ENCODE data around the gene TSPAN31.
A peak's percentile ranks its signal among the peaks of the same experiment; 100 is the strongest.
"Not testable (repeated sequence)": the region's sequence is repeated elsewhere in the genome, so short reads cannot be mapped to it uniquely, and the experiment has no call there.

The TSPAN31 gene

DNA sequence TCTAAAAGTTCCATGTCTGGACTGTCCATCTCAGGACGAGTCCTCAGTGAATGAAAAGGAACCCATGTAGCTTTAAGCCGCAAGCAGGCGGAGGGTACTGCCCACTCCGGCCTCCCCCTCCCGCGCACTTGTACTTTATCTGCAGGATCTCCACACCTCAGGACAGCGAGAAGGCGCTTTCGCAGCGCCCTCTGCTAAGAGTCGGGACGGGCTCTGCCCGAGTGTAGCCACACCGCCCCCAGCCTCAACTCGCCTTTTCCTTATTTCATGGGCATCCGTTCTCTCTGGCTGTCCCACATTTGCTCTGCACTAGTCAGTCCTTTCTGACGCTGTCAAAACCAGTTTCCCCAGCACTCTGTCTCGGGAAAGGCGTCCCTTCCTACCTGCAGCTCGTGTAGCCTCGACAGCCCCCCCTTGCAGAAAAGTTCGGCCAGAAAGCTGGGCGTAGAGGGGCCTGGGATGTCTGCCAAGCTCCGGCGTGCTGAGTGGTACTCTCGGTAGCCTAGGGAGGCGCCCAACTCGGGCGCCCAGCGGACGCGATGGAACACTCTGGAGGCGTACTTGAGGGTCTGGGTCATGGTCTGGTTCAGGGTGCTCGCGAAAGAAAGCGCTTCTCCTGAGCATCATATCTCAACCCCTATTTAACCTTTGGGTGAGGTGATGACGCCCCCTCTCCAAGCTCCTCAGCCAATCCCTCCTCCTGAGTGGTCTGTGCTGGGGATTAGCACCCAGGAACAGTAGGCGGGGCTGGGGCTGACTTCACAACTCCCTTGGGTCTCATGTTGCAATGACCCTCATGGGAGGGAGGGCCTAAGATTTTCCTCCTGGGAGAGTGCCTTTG lies 21.8 kb downstream of the TSPAN31 start, which contains the start of gene CYP27B1:
TSS of gene CYP27B1 (minus strand) at position 615 of the 841 bp plus-strand sequence. CDS start at position 578, 37 bp downstream.
- DNase-seq (ENCODE audit: low read depth), result no peak

DNA sequence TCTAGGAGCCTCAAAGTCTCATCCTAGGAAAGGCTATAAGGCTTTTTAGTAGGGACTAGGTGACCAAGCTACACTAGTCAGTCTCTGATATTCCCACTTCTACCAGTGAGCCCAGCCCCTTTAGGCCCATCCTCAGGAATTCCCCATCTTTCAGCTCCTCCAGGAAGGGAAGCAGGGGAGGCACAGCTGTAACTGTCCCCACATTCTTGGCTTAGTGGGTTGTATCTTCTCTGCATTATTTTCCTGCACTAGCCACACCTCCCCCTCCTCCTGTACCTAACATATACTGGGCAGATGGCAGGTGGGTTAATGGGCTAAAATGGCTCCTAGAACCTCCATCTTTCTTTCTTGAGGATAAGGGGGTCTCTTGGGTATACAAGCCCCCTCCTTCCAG lies 22.5 kb downstream of the TSPAN31 start:
- DNase-seq (ENCODE audit: low read depth), result no peak

DNA sequence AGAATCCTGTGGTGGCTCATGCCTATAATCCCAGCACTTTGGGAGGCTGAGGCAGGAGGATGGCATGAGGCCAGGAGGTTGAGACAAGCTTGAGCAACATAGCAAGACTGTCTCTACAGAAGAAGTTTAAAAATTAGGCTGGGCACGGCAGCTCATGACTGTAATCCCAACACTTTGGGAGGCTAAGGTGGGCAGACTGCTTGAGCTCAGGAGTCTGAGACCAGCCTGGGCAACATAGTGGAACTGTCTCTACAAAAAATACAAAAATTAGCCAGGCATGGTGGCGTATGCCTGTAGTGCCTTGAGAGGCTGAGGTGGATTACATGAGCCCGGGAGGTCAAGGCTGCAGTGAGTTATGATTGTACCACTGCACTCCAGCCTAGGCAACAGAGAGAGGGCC lies 23.0 kb downstream of the TSPAN31 start:
- DNase-seq (ENCODE audit: low read depth), result no peak

DNA sequence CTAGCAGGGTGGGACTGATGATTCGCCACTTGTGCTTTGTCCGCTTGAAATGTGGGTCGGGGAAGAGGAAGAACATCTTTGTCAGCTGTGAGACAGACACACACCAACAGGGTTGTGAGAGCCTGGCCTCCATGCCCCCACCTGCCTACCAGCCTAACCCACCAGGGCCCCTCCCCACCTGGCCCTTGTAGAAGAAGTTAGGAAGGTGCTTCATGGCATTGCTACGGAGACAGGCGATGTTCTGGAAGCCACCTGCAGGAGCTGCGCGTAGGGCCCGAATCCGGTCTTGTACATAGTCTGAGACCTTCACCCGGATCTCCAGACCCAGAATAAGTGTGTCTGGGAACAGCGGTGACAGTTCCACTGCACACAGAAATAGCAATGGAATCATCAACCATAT lies 24.8 kb downstream of the TSPAN31 start:
- DNase-seq (ENCODE audit: low read depth), result no peak

DNA sequence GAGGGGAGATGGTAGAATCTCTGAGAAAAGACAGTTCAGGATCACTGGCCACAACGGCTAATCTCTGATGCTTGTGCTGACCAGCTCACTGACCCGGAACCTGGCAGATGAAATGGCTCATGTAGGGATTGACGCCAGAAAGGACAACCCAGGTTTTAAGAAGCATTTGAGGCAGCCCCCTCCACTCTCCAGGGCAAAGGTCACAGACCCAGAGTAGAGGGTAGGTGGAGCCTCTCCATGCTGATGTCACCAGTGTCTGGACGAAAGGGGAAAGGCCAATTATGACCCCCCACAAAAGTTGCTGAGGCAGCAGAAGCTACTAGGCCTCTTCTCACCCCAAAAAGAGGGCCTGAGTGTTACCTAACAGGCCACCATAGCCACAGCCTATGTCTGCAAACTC lies 25.9 kb downstream of the TSPAN31 start:
- no peak for DNase-seq (ENCODE audit: low read depth)

DNA sequence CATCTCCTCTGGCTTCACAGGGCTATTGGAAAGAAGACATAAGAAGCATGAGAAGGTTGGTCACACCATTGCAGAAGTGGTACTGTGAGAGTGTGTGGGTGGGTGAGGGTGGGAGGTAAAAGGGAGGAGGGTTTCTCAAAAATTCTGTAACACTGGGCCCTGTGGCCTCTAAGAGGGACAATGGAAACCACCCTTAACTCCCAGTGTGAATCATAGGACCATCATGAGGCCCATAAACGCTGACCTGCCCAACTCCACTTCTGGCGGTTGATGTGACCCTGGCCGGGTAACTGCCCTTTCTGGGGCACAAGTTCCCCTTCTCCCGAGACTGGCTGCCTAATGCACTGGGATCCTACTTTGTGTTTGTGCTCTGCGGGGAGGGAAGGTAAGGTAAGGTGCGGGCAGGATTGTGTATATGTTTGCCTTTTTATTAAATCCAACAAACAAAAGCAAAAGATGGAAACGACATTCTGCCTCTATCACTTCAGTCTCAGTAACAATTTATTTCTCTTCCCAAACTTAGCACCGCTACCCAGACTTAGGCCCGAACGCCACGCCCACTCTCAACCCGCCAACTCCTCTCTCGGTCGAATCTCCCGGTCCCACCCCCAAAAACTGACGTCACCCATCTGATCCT lies 26.5 kb downstream of the TSPAN31 start:
- peak; percentile 82 for DNase-seq (ENCODE audit: low read depth)

DNA sequence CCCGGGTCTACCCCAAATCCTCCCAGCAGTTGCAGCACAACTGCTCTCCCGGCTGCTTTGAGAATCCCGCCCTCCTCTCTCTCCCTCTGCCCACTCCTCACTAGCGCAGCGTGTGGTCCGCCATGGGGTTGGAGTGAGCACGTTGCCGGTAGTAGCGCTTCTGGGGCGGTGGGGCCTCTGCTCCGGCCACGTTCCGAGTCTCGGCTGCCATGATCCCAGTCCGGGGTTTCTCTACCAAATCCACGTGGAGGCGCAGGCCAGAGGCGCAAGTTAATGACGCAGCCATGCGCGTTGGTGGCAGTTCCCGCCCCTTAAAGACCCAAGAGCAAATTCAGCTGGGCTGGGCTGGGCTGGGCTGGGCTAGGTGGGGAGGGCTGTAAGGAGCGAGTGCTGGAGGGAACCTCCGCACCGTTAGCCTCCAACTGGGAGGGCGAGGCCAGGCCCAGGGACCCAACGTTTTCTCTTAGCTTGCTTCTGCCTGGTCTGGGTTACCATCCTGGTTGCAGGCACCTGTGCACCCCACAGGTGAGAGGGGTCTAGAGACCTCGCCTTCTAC lies 27.1 kb downstream of the TSPAN31 start, which contains the start of gene METTL1:
TSS of gene METTL1 (minus strand) at position 233 of the 556 bp plus-strand sequence. CDS start at position 211, 22 bp downstream.
- DNase-seq (ENCODE audit: low read depth), result peak; percentile 91

DNA sequence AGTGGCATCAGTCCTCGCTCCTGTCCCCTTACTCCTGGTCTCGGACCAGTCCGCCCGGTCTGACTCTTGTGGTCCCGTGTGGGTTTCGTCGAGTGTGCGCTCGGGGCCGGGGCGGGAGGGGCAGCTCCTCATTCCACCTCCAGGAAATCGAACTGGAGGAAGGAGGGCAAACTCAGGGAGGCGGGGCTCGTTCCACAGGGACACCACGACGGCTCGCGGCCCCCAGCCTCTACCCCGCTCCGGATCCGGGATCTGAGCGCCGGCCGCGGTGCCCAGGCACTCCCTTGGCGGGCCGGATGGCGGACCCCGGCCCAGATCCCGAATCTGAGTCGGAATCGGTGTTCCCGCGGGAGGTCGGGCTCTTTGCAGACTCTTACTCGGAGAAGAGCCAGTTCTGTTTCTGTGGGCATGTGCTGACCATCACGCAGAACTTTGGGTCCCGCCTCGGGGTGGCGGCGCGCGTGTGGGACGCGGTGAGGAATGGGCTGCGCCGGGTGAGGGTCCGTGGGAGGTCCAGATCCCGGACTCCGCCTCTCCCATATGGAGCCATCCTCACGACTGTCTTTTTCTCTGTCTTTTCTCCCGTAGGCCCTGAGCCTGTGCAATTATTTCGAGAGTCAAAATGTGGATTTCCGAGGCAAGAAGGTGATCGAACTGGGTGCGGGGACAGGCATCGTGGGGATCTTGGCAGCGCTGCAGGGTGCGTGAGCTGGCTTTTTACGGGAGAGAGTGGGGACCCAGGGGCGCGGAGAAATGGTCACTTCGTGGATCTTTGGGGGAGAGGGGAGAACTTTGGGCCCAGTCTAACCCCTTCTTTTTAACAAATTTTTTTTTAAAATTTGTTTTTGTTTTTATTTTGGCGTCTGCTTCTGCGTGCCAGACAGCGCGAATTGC lies 27.8 kb downstream of the TSPAN31 start, which contains the start of gene EEF1AKMT3:
TSS of gene EEF1AKMT3 (plus strand) at position 186 of the 894 bp plus-strand sequence. CDS start at position 297, 111 bp downstream.
- DNase-seq (ENCODE audit: low read depth), result no peak

DNA sequence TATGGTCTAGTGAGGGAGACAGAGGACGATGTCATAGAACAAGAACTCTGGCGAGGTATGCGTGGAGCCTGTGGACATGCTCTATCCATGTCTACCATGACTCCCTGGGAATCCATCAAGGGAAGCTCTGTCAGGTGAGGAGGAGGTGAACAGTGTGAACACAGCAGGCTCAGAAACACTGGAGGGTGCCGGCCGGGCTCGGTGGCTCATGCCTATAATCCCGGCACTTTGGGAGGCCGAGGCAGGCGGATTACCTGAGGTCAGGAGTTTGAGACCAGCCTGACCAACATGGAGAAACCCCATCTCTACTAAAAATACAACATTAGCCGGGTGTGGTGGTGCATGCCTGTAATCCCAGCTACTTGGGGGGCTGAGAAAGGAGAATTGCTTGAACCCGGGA lies 29.8 kb downstream of the TSPAN31 start:
- DNase-seq (ENCODE audit: low read depth), result not testable (repeated sequence)

DNA sequence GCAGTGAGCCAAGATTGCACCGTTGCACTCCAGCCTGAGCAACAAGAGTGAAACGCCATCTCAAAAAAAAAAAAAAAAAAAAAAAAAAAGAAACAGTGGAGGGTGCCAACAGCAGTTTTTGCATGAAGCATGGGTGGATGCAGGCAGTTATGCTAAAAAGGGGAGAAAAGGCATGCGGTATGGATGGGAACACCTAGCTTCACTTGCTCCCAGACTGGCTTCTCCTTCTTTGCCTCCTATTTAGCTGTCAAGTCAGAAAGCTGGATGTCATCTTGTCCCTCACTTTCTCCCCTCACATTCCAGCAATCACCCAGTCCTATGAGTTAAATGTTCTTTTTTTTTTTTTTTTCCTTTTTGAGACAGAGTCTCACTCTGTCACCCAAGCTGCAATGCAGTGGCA lies 30.2 kb downstream of the TSPAN31 start:
- no peak for DNase-seq (ENCODE audit: low read depth)

DNA sequence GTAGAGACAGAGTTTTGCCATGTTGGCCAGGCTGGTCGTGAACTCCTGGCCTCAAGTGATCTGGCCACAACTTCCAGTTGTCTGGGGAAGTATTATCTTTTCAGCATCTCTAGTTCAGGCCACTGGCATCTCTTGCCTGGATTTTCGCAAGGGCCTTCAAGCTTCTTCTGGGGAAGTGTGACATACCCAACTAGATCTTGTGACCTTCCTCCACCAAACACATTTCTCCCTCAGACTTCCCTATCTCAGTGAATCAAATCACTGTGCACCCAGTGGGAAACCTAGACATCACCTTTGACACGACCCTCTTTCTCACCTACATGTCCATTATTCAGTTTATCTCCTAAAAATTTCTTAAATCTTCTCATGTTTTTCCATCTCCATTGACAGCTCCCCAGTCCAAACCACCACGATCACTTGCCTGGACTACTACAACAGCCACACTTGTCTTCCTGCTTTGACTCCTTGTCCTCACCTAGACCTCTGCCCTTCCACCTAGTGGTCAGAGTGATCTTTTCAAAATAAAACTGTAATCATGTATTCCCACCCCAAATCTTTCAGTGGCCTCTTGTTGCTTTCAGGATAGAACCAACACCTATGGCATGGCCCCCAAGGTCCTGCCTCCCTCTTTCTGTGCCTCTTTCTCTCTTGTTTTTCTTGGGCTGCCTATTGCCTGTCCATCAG lies 30.9 kb downstream of the TSPAN31 start:
- no peak for DNase-seq (ENCODE audit: low read depth)

DNA sequence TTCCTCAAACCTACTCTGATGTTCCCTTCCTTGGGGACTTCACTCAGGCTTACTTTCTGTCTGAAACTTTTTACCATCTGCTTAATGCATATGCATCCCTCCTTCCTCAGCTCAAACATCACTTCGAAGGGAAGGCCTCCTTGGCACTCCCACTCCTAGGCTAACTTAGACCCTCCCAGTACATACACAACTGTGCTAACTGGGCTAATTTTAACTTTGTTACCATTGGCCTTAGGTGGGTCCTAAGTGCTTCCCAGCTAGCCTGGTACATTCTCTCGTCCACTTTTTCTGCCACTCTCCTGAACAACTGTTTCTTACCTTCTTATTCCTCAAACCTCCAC lies 31.4 kb downstream of the TSPAN31 start:
- DNase-seq (ENCODE audit: low read depth), result no peak

DNA sequence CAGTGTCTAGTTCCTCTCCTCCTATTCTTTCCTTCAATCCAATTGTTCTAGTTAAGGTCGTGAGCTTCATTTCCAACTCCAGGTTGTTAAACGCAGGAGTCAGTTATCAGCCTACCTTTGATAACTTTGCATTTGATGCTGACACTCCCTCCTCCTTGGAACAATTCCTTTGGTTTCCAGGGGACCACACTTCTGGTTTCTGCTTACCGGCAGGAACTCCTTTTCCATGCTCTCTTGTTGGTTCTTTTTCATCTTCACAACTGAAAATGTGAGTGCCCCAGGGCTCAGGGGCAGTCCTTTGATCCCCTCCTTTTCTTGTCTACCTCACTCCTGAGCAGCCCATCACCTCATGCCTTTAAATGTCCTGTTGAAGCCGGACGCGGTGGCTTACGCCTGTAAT lies 32.5 kb downstream of the TSPAN31 start:
- no peak for DNase-seq (ENCODE audit: low read depth)

DNA sequence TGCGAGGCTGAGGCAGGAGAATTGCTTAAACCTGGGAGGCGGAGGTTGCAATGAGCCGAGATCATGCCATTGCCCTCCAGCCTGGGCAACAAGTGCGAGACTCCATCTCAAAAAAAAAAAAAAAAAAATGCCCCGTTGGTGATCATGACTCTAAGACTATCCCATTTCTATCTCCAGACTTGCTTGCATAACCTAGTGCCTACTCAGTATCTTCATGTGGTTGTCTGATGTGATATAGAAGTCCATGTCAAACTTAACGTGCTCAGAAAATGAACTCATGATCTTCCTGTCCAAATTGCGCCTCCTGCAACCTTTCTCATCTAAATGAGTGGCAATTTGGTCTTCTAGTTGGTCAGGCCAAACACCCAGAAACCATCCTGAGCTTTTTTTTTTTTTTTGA lies 33.1 kb downstream of the TSPAN31 start:
- no peak for DNase-seq (ENCODE audit: low read depth)

DNA sequence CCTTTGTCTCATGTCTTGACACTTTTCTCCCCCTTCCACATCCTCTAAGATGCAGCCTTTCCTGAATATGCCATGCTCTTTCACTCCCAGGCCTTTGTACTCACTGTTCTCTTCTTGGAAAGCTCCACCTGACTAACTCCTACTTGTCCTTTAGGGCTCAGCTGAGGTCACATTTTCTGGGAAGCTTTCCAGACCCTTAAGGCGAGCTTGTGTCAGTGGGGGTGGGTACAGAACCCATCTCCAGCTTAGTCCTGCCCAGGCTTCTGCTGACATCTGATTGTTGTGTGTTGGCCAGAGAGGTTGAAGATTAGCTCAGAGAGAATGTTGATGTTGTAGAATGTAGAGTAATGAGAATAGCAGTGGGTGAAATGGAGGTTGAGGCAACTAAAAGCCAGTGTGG lies 34.9 kb downstream of the TSPAN31 start:
- no peak for DNase-seq (ENCODE audit: low read depth)

DNA sequence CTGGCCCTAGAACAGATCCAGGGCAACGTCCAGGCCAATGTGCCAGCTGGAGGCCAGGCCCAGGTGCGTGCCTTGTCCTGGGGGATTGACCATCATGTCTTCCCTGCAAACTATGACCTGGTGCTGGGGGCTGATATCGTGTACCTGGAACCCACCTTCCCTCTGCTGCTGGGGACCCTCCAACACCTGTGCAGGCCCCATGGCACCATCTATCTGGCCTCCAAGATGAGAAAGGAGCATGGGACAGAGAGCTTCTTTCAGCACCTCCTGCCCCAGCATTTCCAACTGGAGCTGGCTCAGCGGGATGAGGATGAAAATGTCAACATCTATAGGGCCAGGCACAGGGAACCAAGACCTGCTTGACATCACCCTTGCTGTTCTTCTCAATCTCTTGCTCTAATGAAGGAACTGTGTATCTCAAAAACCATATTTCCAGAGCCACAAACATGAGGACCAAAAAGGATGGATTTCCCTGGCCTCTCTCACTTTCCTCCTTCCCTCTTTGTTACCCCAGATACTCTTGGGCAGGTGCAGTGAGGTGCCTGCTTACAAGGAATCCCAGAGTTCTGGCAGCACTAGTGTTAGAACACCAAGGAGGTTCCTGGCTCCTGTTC lies 35.6 kb downstream of the TSPAN31 start:
- DNase-seq (ENCODE audit: low read depth), result no peak

DNA sequence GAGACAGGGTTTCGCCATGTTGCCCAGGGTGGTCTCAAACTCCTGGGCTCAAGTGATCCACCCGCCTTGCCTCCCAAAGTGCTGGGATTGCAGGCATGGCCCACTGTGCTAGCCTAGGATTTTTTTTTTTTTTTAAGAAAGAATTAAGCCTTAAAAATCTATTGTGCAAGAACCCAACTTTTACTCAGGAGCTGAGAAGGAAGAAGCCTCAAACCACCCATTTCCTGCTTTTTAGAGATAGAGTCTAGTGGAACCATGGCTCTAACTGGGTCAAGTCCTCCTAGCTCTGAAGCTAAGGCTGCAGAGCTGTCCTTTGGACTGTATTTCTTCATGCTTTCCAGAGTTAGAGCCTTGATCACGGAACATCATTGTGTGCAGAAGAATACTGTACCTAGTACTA lies 36.4 kb downstream of the TSPAN31 start:
- DNase-seq (ENCODE audit: low read depth), result no peak

DNA sequence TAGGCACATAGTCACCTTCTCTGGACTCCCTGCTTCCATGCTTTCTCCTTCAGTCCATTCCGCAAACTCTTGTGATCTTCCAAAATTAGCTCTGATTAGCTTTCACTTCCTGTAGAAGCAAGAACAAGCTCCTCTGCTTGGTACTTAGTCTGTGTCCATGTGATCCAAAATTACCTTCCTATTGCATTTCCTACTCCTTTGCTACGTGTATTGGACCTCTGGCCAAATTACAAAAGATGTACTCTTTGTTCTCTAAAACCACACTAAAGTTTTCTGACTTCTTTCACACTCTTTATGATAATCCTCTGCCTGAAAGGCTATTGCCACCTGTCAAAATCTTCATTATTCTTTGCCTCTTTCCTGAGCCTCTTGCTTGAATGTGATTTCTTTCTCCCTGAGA lies 37.0 kb downstream of the TSPAN31 start:
- no peak for DNase-seq (ENCODE audit: low read depth)

DNA sequence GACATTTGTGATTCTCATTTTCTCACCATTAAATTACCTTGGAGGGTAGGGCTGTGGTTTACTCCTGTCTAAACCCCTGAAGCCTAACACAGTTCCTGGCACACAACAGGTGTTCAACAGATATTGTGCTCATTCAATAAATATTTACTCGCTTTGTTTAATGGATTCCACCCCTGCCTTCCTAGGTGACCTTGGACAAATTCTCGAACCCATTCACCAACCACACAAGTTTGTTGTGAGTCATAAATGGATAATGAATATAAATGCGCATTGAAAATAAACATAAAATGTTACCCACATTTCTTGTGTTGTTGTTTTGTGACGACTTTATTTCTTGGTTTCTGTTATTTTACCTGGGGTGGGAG lies 37.4 kb downstream of the TSPAN31 start:
- DNase-seq (ENCODE audit: low read depth), result no peak

DNA sequence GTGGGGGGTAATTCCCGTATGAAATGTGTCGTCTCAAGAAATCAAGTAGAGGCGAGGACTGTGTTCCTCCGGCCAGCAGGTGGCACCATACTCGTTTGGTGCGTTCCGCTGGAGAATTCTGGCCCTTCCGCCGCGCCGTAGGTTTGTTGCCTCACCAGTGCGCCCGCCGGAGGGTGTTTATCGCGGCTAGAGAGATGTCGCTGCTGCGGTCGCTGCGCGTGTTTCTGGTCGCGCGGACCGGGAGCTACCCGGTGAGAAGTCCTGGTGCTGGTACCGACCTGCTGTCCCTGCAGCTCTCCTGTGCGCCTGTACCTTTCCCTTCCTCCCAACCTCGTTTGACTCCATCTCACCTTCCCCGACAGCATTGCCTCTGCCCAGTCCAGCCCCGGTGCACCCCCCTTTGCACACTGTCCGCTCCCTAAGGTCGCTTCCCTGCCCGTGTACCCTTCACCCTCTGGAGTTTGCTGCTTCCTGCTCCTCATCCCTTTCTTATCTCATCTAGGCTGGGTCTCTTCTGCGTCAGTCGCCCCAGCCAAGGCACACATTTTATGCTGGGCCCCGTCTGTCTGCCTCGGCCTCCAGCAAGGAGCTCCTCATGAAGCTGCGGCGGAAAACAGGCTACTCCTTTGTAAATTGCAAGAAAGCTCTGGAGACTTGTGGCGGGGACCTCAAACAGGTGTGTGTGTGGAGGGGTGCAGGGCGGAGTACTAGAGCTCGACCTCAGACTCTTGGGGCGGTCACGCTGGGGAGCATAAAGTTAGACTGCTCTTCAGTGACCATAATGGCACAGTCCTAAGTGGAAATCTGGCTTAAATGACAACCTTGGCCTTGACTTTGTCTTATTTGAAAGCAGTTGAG lies 38.0 kb downstream of the TSPAN31 start, which contains the start of gene TSFM:
TSS of gene TSFM (plus strand) at position 180 of the 858 bp plus-strand sequence. CDS start at position 195, 15 bp downstream.
- DNase-seq (ENCODE audit: low read depth), result peak; percentile 94
